Measurements from ENCODE around the gene PDZK1.
"Not testable (repeated sequence)": the region's sequence is repeated elsewhere in the genome, so short reads cannot be mapped to it uniquely, and the experiment has no call there.

The PDZK1 gene

DNA sequence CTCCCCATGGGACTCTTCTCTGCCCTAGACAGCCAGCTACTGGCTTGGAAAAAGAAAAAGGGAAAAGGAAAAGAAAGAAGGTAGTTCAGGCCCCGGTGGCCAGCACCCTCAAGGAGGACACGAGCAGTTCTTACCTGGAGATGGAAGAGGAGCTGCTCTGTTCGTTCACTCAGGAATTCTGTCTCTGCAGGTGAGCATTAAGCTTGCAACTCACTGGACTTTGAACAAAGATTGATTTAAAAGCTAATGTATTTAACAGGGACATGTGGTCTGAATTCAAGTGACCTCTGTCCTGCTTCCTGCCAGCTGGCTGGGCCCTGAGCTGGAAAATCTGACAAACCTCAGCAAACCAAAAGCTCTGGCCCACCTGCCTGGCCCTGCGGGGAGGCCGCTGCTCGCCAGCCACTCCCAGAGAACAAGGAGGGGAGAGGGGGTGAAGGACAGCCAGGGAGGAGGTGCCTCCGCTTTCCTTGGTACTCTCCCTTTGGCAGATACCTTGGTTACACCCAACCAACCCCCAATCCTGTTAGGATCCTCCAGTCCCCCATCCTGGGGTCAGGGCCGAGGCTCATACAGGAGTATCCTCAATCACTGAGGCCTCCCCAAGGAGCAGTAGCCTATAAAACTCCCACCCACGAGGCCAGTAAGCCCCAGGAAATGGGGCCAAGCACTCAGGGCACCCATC is at the start of gene PDZK1:
Gene PDZK1 (minus strand): TSS at position 186 of the 685 bp plus-strand sequence. CDS start 19,347 bp downstream, outside the sequence.
- DNase-seq: no peak

DNA sequence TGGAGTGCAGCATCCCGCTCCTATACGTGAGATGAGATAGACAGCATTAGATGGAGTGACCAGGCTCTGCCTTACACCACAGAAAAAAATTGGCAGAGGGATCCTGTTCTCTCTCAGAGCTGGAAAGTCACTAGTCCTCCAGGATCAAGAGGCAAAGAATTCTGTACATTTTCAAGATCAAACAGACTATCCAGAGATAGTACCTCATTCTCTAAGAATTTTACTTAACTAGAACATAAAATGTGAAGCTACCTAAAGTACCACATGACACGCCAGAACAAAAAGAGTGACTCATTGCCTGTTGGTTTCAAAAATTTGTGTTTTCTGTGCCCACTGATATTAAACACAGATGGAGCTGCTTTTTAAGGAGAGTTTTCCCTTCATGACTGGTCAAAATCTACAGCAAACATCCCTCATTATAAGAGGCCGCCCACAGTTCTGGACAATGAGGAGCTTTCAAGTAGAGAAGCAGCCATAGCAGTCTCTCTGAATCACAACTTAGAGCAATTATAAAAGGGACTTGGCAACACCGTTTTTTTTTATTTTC is 44.4 kb upstream of the PDZK1 start:
- DNase-seq: no peak

DNA sequence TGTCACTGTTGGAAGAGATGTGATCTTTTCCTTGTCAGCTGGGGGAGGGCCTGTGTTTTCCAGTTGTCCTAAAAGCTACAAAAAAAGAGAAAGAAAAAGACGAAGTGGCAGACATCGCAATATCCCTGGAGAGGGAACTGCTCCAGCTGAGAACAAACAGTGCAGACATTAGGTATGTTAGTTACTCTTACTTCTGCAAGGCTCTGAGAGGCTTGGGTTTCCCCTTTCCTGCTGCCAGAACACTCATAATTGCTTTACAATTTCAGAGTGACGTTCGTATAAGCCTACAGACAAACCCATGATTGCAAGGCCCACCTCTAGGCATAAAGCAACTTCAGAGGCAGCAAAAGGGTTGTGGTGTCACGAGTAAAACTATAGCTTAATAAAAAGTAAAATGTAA is 43.3 kb upstream of the PDZK1 start:
- no peak for DNase-seq

DNA sequence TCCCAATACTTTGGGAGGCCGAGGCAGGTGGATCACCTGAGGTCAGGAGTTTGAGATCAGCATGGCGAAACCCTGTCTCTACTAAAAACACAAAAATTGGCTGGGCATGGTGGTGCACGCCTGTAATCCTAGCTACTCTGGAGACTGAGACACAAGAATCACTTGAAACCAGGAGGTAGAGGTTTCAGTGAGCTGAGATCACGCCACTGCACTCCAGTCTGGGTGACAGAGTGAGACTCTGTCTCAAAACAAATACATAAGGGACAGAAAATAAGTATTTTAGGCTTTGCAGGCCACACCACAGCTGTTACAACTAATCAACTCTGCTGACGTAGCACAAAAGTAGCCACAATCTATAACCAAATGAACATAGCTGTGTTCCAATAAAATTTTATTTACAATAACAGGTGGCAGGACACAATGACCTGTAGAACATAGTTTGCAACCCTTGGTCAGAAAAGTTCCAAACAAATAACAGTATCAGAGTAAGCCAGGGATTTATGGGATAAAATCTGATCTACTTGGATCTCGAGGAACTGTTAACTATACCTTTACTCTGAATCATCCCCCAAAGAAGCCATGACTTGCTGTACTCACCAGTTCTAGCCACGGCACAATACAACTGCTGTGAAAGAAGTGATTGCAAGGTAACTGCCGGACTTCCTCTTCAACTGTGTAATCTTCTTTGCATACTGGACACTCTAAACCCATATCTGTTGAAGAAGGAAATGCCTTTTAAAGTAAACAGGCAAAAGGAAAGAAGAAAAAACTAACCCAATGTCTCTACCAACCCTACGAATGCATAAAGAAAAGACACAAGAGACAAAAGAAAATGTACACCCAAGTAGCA is 40.5 kb upstream of the PDZK1 start:
- no peak for DNase-seq

DNA sequence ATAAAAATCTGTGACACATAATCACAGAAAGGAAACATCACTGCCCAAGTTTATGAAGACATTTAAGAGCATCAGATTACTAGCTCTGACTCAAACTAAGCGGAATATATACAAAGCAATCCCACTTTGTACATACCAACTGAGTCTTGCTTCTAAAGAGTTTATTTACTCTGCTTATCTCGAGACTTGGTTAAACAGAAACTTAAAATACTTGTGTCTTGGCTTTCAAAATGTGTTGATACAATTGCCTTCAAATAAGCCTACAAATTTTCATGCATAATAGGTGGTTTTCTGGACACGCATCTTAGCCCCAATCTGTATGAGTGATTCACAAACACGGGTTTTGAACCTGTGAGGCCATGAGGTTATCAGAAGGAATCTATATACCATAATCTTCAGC is 33.1 kb upstream of the PDZK1 start:
- no peak for DNase-seq

DNA sequence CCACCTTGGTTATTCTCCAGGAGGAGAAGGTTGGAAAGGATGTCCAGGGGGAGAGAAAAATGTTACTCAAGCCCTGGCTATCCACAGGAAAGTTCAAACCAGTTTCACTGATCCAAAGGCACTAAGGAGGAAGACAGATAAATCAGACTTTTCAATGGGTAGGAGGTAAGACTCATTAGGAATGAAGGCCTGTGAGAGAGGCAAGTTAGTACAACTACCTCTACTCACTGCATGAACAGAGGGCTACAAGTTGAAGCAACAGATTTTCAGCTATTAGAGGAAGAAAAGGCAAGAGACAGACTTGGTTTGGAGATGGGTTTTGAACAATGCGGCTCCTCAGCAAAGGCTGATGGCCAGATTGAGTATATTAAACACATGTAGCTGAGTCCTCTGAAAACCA is 29.0 kb upstream of the PDZK1 start:
- DNase-seq: no peak

DNA sequence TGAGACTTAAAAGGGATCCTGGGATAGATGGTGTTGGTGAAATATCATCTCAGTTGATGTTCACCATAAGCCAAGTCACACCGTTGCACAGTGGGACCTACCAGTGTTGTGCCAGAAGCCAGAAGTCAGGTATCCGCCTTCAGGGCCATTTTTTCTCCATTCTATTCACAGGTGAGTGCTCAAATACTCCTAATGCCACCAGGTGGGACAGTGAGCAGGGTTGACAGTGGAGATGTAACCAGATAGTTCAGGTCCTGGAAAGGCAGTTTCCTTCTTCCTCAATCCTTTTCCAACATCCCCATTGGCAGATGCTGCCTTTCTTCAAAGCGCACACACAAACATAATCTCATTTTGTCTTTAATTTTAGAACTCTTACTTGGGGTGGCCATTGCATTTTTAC is 23.7 kb upstream of the PDZK1 start:
- no peak for DNase-seq

DNA sequence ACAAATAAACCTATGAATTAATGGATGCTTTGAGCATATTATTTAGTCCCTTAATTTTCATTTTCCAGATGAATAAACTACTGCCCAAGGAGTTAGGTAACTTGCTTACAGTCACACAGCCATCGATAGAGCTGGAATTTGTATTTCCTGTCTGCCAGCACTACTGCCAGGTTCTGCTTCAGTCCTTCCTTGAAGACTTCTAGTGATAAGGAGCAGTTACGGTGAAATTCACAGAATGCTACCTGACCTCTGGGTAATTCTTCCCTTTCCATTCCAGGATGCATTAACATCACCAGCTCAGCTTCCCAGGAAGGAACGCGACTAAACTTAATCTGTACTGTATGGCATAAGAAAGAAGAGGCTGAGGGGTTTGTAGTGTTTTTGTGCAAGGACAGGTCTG is 23.3 kb upstream of the PDZK1 start:
- DNase-seq: no peak

DNA sequence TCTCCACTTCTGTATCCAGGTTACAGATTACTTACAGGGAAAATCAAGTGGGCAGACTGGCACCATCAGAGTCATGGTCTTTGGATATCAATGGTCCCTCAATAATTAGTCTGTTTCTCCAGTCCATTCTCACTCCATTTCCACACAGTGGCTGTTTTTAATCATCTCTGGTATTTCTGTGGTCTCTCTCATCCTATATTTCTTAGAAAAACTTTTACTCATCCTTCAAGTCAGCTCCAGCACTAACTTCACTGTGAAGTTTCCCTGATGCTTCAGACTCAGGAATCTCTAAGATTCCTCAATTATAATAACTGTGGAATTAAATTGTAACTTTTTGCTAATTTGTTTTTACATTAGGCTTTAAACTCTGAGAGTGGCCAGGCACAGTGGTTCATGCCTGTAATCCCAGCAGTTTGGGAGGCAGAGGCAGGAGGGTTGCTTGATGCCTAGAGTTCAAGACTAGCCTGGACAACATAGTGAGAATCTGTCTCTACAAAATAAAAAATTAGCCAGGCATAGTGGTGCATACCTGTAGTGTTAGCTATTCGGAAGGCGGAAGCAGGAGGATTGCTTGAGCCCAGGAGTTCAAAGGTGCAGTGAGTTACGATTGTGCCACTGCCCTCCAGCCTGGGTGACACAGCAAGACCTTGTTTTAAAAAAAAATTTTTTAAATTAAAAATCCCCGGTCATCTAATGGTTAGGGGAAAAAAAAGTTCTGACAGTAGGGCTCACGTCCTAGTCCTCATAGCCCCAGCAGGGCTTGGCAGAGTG is 22.7 kb upstream of the PDZK1 start:
- no peak for DNase-seq

DNA sequence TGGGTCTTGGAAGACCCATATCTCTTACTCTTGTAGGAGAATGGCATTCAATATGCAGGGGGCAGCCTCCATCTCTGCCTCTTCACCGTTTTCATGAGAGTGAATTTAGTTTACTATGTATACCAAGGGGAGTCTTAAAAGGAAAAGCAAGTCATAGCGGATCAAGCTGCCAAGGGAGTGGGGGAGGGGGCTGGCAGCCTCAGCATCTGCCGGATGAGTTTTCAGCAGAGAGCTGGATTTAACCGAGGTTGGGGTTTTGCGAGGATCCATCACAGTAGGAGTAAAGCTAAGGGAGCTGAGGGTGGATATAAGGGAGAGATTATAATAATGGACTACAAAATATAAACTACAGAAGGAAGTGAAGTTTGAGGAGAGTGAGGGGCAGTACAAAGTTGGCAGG is 22.0 kb upstream of the PDZK1 start:
- no peak for DNase-seq

DNA sequence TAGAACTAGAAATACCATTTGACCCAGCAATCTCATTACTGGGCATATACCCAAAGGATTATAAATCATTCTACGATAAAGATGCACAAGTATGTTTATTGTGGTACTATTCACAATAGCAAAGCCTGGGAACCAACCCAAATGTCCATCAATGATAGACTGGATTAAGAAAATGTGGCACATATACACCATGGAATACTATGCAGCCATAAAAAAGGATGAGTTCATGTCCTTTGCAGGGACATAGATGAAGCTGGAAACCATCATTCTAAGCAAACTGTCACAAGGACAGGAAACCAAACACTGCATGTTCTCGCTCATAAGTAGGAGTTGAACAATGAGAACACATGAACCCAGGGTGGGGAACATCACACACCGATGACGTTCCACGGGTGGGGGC is 19.0 kb upstream of the PDZK1 start:
- not testable (repeated sequence) for DNase-seq

DNA sequence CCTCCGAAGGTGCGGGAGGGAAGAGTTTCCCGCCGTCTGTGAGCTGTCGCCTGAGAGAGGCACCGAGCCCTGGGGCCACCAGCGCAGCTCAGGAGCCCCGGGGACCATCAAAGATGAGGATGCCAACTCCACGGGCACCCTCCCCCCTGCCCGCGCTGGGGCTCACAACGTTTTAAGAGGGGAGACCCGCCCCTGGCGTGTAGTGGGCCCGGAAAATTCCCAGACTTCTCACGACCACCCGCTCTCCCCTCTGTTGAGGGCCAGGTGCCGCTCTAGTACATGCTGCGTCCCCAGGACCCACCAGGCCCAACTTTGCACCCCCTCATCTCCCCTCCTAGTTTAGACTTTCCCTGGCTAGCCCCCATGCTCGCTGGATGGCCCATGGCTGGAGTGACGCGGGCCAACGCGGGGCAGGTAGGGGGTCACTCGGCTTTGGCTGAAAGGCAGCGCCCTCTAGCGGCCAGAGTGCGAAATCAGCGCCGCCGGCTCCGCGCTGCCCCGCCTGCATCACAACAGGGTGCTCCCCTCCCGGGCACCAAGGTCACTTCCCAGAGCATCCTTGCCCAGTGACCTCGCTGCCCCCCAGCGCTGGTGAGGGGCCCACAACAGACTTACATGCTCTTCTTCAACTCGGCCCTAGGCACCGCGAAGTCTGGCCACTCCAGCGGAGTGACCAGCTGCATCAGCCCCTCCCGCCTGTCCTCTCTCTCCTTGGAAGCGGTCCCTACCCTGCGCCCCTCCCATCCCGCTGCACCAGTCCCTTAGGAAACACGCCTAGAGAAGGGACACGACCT is 13.9 kb upstream of the PDZK1 start:
- peak; percentile 78 for DNase-seq

DNA sequence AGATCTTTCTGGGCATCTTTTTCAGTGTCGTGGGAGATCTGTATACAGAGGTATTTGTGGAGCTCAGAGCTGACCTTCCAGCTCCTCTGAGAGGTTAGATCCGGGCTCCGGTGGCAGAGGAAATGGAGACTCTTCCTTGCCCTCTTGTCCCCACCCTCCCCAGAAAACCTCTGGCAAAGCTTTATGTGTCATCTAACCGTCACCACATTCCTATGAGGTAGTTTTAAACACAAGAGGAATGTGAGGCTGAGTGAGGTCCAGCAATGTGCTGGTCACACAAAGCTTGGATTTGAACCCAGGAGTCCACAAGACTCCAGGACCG is 13.3 kb upstream of the PDZK1 start:
- no peak for DNase-seq

DNA sequence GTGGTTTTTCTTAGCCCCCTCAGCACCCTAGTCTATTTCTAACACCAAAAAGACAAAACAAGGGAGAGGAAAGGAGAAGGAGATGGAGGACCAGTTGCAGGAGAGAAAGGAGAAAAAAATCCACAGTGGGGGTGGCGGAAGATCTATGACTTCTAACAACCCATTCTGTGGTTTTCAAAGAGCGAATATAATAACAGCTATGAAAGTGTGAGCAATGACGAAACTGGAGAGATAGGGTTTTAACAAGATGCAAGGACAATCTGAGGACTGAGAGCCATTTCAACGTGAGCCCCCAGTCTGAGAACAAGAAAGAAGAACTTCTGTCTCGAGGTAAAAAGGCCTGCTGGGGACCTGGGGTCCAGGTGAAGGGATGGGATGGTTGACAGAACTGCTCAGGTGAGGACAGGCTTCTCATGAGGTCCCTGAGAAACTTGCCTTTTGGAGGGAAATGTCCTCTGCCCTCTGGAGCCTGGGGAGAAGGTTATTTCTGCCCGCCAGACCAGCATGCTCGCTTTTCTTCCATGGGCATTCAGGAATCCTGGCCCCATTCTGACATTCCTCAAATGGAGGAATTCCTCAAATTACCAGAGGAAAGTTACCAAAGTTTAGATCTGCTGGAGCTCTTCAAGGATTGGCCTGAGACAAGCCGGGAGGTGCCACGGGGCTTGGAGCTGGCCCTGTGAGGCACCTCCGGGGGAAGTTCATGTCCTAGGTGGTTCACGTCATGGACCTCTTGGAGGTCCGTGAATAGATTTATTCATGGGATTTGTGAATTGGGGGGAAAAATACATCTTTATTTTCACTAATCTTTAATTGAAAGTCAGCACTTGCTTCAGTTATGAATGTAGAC is 12.3 kb upstream of the PDZK1 start, which contains the start of gene CD160:
Gene CD160 (plus strand): TSS at position 270 of the 850 bp plus-strand sequence. CDS start 8,829 bp downstream, outside the sequence.
- peak; percentile 30 for DNase-seq

DNA sequence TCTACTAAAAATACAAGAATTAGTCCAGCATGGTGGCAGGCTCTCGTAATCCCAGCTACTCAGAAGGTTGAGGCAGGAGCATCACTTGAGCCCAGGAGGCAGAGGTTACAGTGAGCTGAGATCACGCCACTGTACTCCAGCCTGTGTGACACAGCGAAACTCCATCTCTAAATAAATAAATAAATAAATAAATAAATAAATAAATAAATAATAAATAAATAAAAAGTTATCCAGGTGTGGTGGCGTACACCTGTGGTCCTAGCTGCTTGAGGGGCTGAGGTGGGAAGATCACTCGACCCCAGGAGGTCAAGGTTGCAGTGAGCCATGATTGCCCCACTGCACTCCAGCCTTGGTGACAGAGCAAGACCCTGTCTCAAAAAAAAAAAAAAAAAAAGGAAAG is 11.3 kb upstream of the PDZK1 start:
- DNase-seq: not testable (repeated sequence)

DNA sequence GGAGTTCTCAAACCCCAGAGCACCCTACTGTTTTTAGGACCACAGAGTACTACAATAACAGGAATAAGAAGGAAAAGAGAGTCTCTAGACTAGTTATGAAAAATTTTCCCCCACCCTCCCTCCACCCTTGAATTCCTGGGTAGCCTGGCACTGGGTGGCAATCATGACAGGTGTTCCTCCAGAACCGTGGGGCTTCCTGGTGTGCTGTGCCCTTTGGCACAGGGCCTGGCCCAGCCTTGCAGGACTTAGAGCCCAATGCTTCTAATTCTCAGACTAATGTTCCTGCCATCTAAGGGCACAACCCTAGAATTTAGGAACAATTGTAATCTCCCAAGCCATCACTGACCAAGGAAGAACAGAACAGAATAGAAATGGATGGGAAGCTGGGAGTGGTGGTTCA is 10.7 kb upstream of the PDZK1 start:
- DNase-seq: no peak

DNA sequence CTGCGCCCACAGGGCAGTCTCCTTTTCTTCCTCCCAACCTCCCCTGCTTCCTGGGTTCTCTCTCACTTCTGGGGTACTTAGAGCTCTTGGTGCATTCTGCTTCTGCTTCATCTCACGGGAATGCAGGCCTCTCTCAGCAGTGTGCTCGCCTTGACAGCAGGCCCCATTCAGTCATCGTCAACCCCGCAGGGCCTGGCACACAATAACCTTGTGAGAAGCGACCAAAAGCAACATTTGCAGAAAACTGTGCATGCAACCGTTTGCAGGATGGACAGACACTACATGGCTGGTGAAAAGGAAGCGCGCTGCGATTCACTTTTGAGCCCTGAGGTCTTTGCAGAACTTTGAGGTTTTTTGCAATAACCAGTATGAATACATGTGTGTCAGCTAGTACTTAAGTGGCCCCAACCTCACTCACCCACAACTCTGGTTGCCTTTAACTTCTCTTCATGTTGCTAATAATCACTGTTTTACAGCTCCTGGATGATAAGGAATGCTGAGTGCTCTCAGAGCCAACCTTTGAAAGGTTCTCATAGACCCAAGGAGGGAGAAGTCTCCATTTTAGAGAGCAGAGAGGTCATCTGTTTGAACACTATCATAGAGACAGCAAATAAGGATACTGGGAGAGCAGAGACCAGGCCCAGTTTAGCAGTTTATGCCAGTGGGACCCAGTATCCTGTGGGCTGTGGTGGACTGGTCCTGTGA is 9.6 kb upstream of the PDZK1 start:
- DNase-seq: no peak

DNA sequence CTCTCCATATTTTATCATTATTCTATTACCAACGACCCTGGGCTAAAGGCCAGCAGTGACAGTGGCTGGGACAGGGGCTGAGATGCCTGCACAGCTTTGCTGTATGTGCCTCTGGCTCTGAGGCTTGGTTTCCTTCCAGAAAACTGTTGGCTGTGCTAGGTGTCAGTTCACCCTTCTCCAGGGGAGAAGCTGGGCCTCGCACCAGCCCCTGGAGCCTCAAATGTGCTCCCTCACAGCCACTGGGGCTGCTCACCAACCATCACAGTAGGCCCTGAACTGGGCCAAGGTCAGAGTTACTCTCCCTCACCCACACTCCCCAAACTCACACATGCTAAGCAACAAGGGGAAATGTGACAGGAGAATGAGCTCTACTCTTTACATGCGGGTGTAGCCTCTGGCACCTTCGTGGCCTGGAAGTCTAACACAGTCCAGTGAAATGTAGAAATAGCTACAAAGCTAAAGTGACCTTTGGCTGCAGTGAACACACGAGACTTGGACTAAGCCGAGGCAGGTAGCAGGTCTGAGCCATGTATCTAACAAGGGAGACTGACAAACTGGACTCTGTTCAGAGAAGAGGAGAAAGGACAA is 7.5 kb upstream of the PDZK1 start:
- DNase-seq: no peak

DNA sequence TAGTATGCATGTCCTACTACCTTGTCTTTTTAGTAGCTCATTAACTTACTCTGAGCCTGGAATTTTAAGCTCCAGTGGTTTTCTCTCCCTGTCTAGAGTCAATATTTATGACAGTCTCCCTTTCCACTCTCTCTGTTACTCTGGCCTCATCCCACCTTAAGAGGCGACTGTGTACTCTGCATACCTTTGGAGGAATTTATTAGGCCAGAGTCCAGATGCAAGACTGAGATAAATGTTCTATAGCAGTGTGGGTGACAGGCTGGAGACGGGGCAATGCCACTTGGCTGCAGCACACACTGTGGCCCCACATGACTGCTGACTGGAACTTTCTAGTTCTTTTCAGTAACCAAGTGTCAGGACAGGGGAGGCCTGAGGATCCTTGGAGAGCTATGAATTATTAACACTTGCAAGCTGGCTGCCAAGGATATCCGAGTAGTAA is 4.1 kb upstream of the PDZK1 start:
- DNase-seq: no peak

DNA sequence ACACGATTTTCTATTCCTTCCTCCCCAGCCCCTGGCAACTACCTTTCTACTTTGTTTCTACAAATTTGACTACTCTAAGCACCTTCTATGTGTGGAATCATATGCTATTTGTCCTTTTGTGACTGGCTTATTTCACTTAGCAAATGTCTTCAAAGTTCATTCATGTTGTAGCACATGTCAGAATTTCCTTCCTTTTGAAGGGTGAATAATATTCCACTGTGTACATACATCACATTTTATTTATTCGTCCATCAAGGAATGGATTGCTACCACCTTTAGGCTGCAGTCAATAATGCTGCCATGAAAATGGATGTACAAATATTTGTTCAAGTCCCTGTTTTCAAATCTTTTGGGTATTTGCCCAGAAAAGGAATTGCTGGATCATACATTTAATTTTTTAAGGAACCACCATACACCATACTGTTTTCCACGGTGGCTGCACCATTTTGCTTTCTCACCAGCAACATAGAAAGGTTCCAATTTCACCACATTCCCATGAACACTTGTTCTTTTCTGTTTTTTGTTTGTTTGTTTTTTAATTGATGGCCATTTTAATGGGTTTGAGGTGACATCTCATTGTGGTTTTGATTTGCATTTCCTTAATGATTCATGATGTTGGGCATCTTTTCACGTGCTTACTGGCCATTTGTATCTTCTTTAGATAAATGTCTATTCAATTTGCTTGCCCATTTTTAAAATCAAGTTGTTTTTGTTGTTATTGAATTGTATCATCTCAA is 3.3 kb upstream of the PDZK1 start:
- DNase-seq: no peak

Measured in activated CD4-positive, alpha-beta T cell treated with anti-CD3 and anti-CD28 coated beads for 48 hours (primary cell).